ENCODE data around the gene ZNF326. TPM values are rescaled to one million over a fixed set of nuclear protein-coding genes. Genes with fewer than 3 reads are reported as not detected.

ZNF326 gene
- total and polyA plus RNA-seq, 2 of the 4 experiments (the other 2 are of a cell fraction), result 4.5 to 17.0 TPM

DNA sequence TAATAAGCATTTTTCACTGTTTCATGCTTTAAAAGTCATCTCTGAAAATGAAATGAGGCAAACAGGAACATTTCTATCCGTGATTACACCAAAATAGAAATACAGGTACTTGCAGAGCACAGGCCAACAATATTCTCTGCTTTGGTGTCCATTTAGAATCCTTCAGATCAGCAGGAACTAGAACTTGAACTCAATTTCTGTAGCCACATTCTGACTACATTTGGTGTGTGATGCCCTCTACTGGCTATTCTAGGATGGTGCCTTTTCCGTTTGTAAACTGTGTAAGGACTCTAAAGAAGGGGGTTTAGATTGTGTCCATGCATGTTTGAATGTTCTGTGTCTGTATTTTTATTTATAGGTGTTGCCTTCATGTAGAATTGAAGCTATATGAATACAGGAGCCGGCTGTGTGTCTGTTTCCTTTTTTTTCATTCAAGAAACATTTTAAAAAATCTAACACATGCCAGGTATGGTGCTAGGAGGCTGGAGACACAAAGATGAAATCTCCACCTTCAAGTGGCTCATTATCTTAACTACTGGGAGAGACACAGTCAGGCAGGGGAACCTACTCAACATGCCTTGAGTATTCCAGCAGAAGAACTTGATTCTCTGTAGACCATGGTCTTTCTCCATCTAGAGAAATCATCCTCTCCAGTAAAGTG is 7.6 kb upstream of the ZNF326 start:
- no peak overlapping the region for H2BK120ac ChIP-seq (ENCODE audit: low read depth, low read length)

More for the DNA sequence above, 7.6 kb upstream of the ZNF326 start:
- Histone ChIP-seq H4K20me1 (ENCODE audit: insufficient read depth, low read length) (no peaks in the 10 kb centered on the region), H3K9ac (ENCODE audit: low read depth, low read length) (no peak overlapping the region), H3K9me3 (ENCODE audit: control insufficient read depth, insufficient read depth, low read length) (no peaks in the 10 kb centered on the region), H3K4me1 (ENCODE audit: control insufficient read depth, insufficient read depth, low read length) (no peaks in the 10 kb centered on the region), H3K9me1 (ENCODE audit: insufficient read depth, low read length) (no peaks in the 10 kb centered on the region), H3K79me1 (ENCODE audit: low read depth in 1 of 2, low read length in 2 of 2) (no peaks in the 10 kb centered on the region), H3K14ac (replicated peaks; ENCODE audit: low read depth, low read length) (no peak overlapping the region), H3K18ac (ENCODE audit: low read depth, low read length) (no peak overlapping the region), H3K27me3 (ENCODE audit: control insufficient read depth, insufficient read depth, low read length) (no peaks in the 10 kb centered on the region), H3K27ac (ENCODE audit: insufficient read depth, low read length) (no peak overlapping the region), H4K8ac (ENCODE audit: low read depth in 2 of 2, low read length in 2 of 2) (no peak overlapping the region), H2BK15ac (ENCODE audit: low read depth, low read length) (no peak overlapping the region), H3K23ac (ENCODE audit: low read depth, low read length) (no peak overlapping the region), H4K91ac (ENCODE audit: insufficient read depth, low read depth, low read length) (no peak overlapping the region), H3K4me3 (ENCODE audit: insufficient read depth, low read depth, low read length) (no peak overlapping the region), H4K5ac (ENCODE audit: low read depth, low read length) (no peak overlapping the region), H3K56ac (ENCODE audit: extremely low read depth, insufficient read depth, low read length) (no peak overlapping the region), H2BK20ac (ENCODE audit: low read depth, low read length) (no peak overlapping the region), H3K4me2 (ENCODE audit: low read depth, low read length) (no peak overlapping the region), H2AFZ (replicated peaks; ENCODE audit: low read length, poor library complexity) (no peak overlapping the region), H3K4ac (ENCODE audit: low read depth, low read length) (no peak overlapping the region), H3K36me3 (ENCODE audit: control insufficient read depth, insufficient read depth, low read length) (no peaks in the 10 kb centered on the region), H2AK9ac (replicated peaks; ENCODE audit: low read depth, low read length, poor library complexity) (no peak overlapping the region), H2BK5ac (ENCODE audit: low read depth, low read length, poor library complexity, severe bottlenecking) (no peak overlapping the region), H2AK5ac (ENCODE audit: low read depth, low read length) (no peak overlapping the region)
- intact Hi-C loops (cut with micrococcal nuclease), result loop anchor here (1.0 to 5.0 kb wide), 5 partner anchors 80 to 207 kb away; partner anchors contain the start of gene LRRC8D
- TF ChIP-seq, protein P1, sequence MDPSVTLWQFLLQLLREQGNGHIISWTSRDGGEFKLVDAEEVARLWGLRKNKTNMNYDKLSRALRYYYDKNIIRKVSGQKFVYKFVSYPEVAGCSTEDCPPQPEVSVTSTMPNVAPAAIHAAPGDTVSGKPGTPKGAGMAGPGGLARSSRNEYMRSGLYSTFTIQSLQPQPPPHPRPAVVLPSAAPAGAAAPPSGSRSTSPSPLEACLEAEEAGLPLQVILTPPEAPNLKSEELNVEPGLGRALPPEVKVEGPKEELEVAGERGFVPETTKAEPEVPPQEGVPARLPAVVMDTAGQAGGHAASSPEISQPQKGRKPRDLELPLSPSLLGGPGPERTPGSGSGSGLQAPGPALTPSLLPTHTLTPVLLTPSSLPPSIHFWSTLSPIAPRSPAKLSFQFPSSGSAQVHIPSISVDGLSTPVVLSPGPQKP (IDR thresholded peaks at IDR 0.05; ENCODE audit: borderline replicate concordance, low read depth, low read length), result no peak
- TF ChIP-seq SMC3 (IDR thresholded peaks at IDR 0.05; ENCODE audit: low read depth, low read length) (peak; percentile 96), RFX5 (IDR thresholded peaks at IDR 0.05; ENCODE audit: low read depth, low read length) (no peak), FOS (IDR thresholded peaks at IDR 0.05; ENCODE audit: low read depth, low read length) (no peak), RAD21 (IDR thresholded peaks at IDR 0.05; ENCODE audit: low read length) (peak; percentile 96)
- TF ChIP-seq, protein P2, sequence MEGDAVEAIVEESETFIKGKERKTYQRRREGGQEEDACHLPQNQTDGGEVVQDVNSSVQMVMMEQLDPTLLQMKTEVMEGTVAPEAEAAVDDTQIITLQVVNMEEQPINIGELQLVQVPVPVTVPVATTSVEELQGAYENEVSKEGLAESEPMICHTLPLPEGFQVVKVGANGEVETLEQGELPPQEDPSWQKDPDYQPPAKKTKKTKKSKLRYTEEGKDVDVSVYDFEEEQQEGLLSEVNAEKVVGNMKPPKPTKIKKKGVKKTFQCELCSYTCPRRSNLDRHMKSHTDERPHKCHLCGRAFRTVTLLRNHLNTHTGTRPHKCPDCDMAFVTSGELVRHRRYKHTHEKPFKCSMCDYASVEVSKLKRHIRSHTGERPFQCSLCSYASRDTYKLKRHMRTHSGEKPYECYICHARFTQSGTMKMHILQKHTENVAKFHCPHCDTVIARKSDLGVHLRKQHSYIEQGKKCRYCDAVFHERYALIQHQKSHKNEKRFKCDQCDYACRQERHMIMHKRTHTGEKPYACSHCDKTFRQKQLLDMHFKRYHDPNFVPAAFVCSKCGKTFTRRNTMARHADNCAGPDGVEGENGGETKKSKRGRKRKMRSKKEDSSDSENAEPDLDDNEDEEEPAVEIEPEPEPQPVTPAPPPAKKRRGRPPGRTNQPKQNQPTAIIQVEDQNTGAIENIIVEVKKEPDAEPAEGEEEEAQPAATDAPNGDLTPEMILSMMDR (conservative IDR thresholded peaks at IDR 0.05; ENCODE audit: low read depth, low read length), result peak; percentile 91
- ATAC-seq (ENCODE audit: low read depth) (peak; percentile 93), DNase-seq (peak; percentile 80)
- in situ Hi-C loops (cut with MboI; ENCODE audit: low sequenced_read_pairs), result loop anchor here (25.0 kb wide), 1 partner anchor 500 kb away; no protein-coding TSS in a partner anchor
- no TSS peak for BruUV-seq (replicated peaks)
- dilution Hi-C loops (cut with HindIII; ENCODE audit: low sequenced_read_pairs, unreplicated experiment), result no loop called here
- CTCF ChIA-PET, result interaction anchor here (0.6 to 2.4 kb wide), 6 partner anchors 31 to 207 kb away, joined by 3 to 9 read pairs (median 4); no protein-coding TSS in a partner anchor
- POLR2A ChIA-PET (ENCODE audit: unreplicated experiment), result no interaction called here
- WGBS, 2 experiments (ENCODE audit: extremely low coverage in 2 of 2, insufficient read length in 1 of 2), result no CpG with 5 or more reads among the region's 3 CpGs
